Prostate gland (tissue), 2 donors: ENCODE data around the gene FHDC1. TPM values are rescaled to one million over a fixed set of nuclear protein-coding genes. Genes with fewer than 3 reads are reported as not detected.

Experiments
- DNase-seq: peaks from one replicate; pipeline ENCODE4 v3.0.0-alpha.2; 2019; ENCODE audit warnings: low spot score
- H3K27ac ChIP-seq, 2 donors: fragments of 200-600 bp; sonication (generic); 2 replicates each; pipeline ENCODE4 v1.5.1; 2017 to 2019
- H3K27me3 ChIP-seq: fragments of 200-600 bp; sonication (generic); replicated peaks from 2 replicates; pipeline ENCODE4 v1.5.1; 2019; ENCODE audit not compliant: insufficient read depth
- H3K36me3 ChIP-seq, 2 donors: fragments of 200-600 bp; sonication (generic); 1 replicate in 1 of 2; 2 replicates in 1 of 2; pipeline versions ENCODE4 v1.5.1 to v1.8.1; 2017 to 2019
- H3K4me1 ChIP-seq: fragments of 200-600 bp; sonication (generic); replicated peaks from 2 replicates; pipeline ENCODE4 v1.5.1; 2019
- H3K4me3 ChIP-seq, 2 donors: fragments of 200-600 bp; sonication (generic); 2 replicates each; pipeline ENCODE4 v1.5.1; 2017 to 2019
- H3K9me3 ChIP-seq: fragments of 200-600 bp; sonication (generic); 2 replicates; pipeline ENCODE4 v1.5.1; 2017
- POLR2A ChIP-seq: fragments of 450-650 bp; IDR thresholded peaks from one replicate; pipeline ENCODE4 v1.6.1; 2016; ENCODE audit warnings: antibody characterized with exemption, mild to moderate bottlenecking
- POLR2AphosphoS5 ChIP-seq: sonication (generic); formaldehyde crosslinking; IDR thresholded peaks from one replicate; pipeline ENCODE4 v1.6.1; 2017; ENCODE audit warnings: antibody characterized with exemption
- WGBS: methylation state at CpG from one replicate; pipeline ENCODE4 v1.1.5; 2018; 5-methylcytosine and 5-hydroxymethylcytosine counted together
- intact Hi-C: fragments of 100-400 bp; cut with DNase I; formaldehyde crosslinking; loops from one replicate; pipeline ENCODE4 v1.14.2; 2022
- total RNA-seq, 2 donors: library from RNA; depleted of rRNA; stranded (reverse); fragments of >200 nt; gene quantifications; one replicate each; pipeline ENCODE4 v1.1.0, GENCODE V29; 2016
- TF ChIP-seq, protein P1 (sequence below), 4 experiments: fragments of 200-600 bp in 2 of 4; fragments of 450-650 bp in 2 of 4; sonication (generic) in 2 of 4; IDR thresholded peaks; 1 replicate in 3 of 4; 2 replicates in 1 of 4; pipeline ENCODE4 v1.5.1; 2016 to 2019; ENCODE audit warnings: antibody characterized with exemption in 4 of 4, mild to moderate bottlenecking in 2 of 4, moderate library complexity in 2 of 4

Gene FHDC1
- total RNA-seq, 2 donors from 2014 or later, result 11.0 to 15.3 TPM

DNA sequence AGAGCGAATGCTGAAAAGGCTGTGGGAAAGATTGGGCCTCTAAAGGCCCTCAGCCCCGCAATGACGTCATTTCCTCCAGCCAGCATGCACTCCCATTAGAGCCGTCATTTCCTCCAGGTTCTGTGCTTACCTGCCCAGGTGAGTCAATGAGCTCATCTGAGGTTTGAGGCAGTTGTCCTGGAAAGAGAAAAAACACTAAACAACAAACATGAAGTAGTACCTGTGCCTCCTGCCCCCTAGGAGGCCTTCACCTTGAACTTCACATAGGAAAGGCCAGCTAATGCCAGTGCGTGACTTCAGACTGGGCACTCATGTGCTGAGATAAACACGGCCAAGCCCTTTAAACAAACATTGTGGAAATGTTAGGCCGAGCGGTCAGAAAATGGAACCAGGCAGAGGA is 55.9 kb downstream of the FHDC1 start:
- H3K36me3 ChIP-seq, result no peaks in the 10 kb centered on the region
- DNase-seq, result no peak

DNA sequence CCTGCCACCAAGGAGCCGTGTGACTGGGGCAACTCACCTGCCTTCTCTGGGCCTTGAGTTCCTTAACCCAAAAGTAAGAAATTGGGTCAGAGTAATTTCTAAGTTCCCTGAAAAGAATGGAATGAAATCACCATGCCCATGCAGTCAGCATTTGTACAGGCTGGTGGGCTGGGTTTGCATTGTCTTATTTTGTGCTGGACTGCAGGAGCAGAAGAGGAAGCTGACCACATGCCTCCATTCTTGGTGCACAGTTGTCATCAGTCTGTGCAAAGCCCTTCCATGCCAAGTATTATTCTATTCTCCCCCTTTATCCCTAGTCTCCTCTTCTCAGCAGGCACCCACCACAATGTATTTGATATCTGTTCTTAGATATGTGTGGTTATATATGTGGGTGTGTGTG is 56.3 kb downstream of the FHDC1 start:
- Histone ChIP-seq H3K9me3 (no peaks in the 10 kb centered on the region), H3K4me3 (no peak overlapping the region), H3K4me1 (peaks cover 7% of the 10 kb centered on the region), H3K27ac (no peak overlapping the region), H3K36me3 (no peaks in the 10 kb centered on the region), H3K27me3 (no peaks in the 10 kb centered on the region)
- no peak for DNase-seq
- TF ChIP-seq POLR2AphosphoS5, result no peak
- intact Hi-C loops, result no loop called here
- 100% methylated on average over 1 of the region's 1 CpG for WGBS

More for the DNA sequence above, 55.9 kb downstream of the FHDC1 start:
- Histone ChIP-seq H3K4me3 (no peak overlapping the region), H3K4me1 (peaks cover 7% of the 10 kb centered on the region), H3K27me3 (no peaks in the 10 kb centered on the region), H3K9me3 (no peaks in the 10 kb centered on the region), H3K27ac (no peak overlapping the region)
- 89% methylated on average over 8 of the region's 8 CpGs for WGBS
- peak; percentile 40 for TF ChIP-seq POLR2AphosphoS5
- TF ChIP-seq, protein P1, sequence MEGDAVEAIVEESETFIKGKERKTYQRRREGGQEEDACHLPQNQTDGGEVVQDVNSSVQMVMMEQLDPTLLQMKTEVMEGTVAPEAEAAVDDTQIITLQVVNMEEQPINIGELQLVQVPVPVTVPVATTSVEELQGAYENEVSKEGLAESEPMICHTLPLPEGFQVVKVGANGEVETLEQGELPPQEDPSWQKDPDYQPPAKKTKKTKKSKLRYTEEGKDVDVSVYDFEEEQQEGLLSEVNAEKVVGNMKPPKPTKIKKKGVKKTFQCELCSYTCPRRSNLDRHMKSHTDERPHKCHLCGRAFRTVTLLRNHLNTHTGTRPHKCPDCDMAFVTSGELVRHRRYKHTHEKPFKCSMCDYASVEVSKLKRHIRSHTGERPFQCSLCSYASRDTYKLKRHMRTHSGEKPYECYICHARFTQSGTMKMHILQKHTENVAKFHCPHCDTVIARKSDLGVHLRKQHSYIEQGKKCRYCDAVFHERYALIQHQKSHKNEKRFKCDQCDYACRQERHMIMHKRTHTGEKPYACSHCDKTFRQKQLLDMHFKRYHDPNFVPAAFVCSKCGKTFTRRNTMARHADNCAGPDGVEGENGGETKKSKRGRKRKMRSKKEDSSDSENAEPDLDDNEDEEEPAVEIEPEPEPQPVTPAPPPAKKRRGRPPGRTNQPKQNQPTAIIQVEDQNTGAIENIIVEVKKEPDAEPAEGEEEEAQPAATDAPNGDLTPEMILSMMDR (IDR thresholded peaks at IDR 0.05), result no peak
- TF ChIP-seq POLR2A, result no peak
- intact Hi-C loops, result no loop called here

DNA sequence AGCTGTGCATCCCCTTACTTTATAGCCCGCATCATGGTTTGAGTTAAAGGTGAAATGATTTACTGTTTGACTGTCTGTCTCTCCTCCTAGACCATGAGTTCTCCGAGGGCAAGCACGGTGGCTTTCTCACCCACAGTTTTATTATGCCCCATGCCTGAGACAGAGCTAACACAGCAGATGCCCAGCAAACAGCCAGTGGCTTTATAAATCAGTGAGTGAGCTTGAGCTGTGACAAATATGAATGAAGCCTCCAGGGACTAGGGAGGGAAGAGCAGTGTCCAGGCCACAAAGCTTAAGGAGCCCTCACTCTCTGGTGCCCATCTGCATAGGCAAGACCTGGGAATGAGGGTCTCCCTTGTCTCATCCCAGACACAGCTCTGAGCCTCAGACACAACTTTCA is 57.9 kb downstream of the FHDC1 start:
- no peak overlapping the region for H3K27ac ChIP-seq
- H3K36me3 ChIP-seq, result no peaks in the 10 kb centered on the region
- no peaks in the 10 kb centered on the region for H3K27me3 ChIP-seq
- H3K4me1 ChIP-seq, result peaks cover 7% of the 10 kb centered on the region
- 64% methylated on average over 3 of the region's 3 CpGs for WGBS
- no peaks in the 10 kb centered on the region for H3K9me3 ChIP-seq
- no peak for DNase-seq
- TF ChIP-seq POLR2A (no peak), POLR2AphosphoS5 (no peak)
- no peak overlapping the region for H3K4me3 ChIP-seq
- intact Hi-C loops, result no loop called here

DNA sequence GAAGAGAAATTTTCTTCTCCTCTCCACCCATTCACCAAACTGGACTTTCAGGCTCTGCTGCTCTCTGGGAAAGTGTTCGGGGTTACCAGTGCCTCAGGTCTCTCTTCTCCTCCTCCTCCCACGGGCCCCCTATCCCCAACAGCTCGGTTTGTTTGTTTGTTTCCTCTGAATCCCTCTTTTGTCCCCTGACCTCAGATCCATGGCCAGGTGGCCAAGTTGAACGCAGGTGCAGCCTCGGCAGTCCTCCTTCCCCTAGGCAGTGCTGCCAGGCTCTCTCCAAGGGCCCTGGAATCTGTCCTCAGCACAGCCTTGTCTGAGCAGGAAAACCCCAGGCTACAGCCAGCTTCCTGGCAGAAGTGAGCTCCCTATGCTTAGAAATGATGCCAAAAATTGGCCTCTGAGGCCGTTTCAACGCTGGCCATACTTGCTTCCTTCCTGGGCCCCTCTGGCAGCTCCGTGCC is 60.0 kb downstream of the FHDC1 start:
- intact Hi-C loops, result no loop called here
- peak; percentile 44 for DNase-seq
- H3K36me3 ChIP-seq, result no peaks in the 10 kb centered on the region
- TF ChIP-seq POLR2A (no peak), POLR2AphosphoS5 (peak; percentile 41)
- no peaks in the 10 kb centered on the region for H3K9me3 ChIP-seq
- peak overlapping the region; percentile 62 to 71 for H3K27ac ChIP-seq
- WGBS, result 22% methylated on average over 8 of the region's 8 CpGs
- H3K4me1 ChIP-seq, result peaks cover 7% of the 10 kb centered on the region
- H3K4me3 ChIP-seq, result no peak overlapping the region
- no peaks in the 10 kb centered on the region for H3K27me3 ChIP-seq

DNA sequence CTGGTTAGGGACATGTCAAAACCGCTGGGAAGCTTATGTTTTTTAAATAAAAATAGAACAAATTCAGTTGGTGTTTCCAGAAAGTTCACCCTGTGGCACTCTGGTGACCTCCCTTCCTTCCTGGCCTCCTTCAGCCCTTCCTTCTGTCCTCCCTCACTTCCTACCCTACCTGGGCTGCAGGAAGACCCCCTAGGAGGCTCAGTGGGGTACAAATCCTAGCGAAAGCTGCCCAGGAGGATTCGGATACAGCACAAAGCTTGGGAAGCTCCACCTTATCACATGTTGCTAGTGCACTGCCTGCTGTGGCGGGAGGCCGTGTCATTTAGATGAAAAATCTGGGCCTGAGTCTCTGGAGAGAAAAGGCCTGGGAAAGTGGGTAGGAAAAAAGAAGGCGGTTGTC is 60.5 kb downstream of the FHDC1 start:
- H3K4me3 ChIP-seq, result no peak overlapping the region
- 92% methylated on average over 6 of the region's 6 CpGs for WGBS
- no peak for DNase-seq
- peak overlapping the region; percentile 62 to 71 for H3K27ac ChIP-seq
- no peak for TF ChIP-seq POLR2A
- no peak for TF ChIP-seq POLR2AphosphoS5
- TF ChIP-seq, protein P1 (IDR thresholded peaks at IDR 0.05), result no peak
- no peaks in the 10 kb centered on the region for H3K9me3 ChIP-seq
- intact Hi-C loops, result no loop called here
- H3K27me3 ChIP-seq, result no peaks in the 10 kb centered on the region
- no peaks in the 10 kb centered on the region for H3K36me3 ChIP-seq
- H3K4me1 ChIP-seq, result peaks cover 10% of the 10 kb centered on the region

DNA sequence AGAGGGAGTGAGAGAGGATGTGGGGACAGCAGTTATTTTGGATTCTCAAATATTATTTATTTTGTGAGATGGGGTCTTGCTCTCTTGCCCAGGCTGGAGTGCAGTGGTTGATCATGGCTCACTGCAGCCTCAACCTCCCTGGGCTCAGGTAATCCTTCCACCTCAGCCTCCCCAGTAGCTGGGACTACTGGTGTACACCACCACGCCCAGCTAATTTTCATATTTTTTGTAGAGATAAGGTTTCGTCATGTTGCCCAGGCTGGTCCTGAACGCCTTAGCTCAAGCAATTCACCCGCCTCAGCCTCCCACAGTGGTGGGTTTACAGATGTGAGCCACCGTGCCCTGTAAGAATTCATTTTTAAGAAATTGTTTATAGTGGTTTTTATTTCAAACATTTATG is 61.2 kb downstream of the FHDC1 start:
- 88% methylated on average over 5 of the region's 5 CpGs for WGBS
- Histone ChIP-seq H3K27ac (no peak overlapping the region), H3K4me3 (no peak overlapping the region), H3K27me3 (no peaks in the 10 kb centered on the region), H3K36me3 (no peaks in the 10 kb centered on the region), H3K9me3 (no peaks in the 10 kb centered on the region), H3K4me1 (peaks cover 13% of the 10 kb centered on the region)
- DNase-seq, result no peak
- intact Hi-C loops, result no loop called here
- TF ChIP-seq POLR2AphosphoS5, result no peak
- no peak for TF ChIP-seq POLR2A
- TF ChIP-seq, protein P1 (IDR thresholded peaks at IDR 0.05), result no peak
